GM21723 (cell line): ENCODE data around the gene IFT22.
"Not testable (repeated sequence)": the region's sequence is repeated elsewhere in the genome, so short reads cannot be mapped to it uniquely, and the experiment has no call there.

Experiments
- ATAC-seq: cut with Tn5 transposase; IDR thresholded peaks from one replicate; pipeline ENCODE4 v1.9.1; 2021; ENCODE audit warnings: mild to moderate bottlenecking, moderate library complexity; ENCODE audit not compliant: unreplicated experiment

The IFT22 gene

GRCh38 chr7:101321491-101322401 lies at the start of gene IFT22:
IFT22 (minus strand) TSS chr7:101321812; CDS start chr7:101321709, 103 bp downstream.
- ATAC-seq = peak; percentile 95

- ATAC-seq = no peak
Measured at GRCh38 chr7:101370836-101371235, 49.2 kb upstream of the IFT22 start.

GRCh38 chr7:101368422-101369165 lies 47.0 kb upstream of the IFT22 start:
- ATAC-seq = no peak

GRCh38 chr7:101367676-101368075 lies 46.1 kb upstream of the IFT22 start:
- no peak for ATAC-seq

- no peak for ATAC-seq
Measured at GRCh38 chr7:101365956-101366355, 44.3 kb upstream of the IFT22 start.

- no peak for ATAC-seq
Measured at GRCh38 chr7:101363734-101364374, 42.2 kb upstream of the IFT22 start.

- ATAC-seq = no peak
Measured at GRCh38 chr7:101363196-101363733, 41.7 kb upstream of the IFT22 start.

GRCh38 chr7:101362334-101363195 lies 41.0 kb upstream of the IFT22 start, which contains the start of gene COL26A1:
COL26A1 (plus strand) TSS chr7:101362875; CDS start chr7:101363033, 158 bp downstream.
- ATAC-seq = no peak

- ATAC-seq = no peak
Measured at GRCh38 chr7:101357433-101357832, 35.8 kb upstream of the IFT22 start.

GRCh38 chr7:101352920-101353308 lies 31.3 kb upstream of the IFT22 start:
- no peak for ATAC-seq

- not testable (repeated sequence) for ATAC-seq
Measured at GRCh38 chr7:101349300-101349699, 27.7 kb upstream of the IFT22 start.

GRCh38 chr7:101348456-101349067 lies 26.9 kb upstream of the IFT22 start:
- ATAC-seq = not testable (repeated sequence)

GRCh38 chr7:101347477-101347876 lies 25.9 kb upstream of the IFT22 start:
- ATAC-seq = no peak

- no peak for ATAC-seq
Measured at GRCh38 chr7:101342892-101343291, 21.3 kb upstream of the IFT22 start.

GRCh38 chr7:101340379-101340778 lies 18.8 kb upstream of the IFT22 start:
- no peak for ATAC-seq

GRCh38 chr7:101333912-101334311 lies 12.3 kb upstream of the IFT22 start:
- ATAC-seq = no peak

GRCh38 chr7:101332026-101332425 lies 10.4 kb upstream of the IFT22 start:
- ATAC-seq = no peak

GRCh38 chr7:101330011-101330484 lies 8.4 kb upstream of the IFT22 start:
- ATAC-seq = no peak

- no peak for ATAC-seq
Measured at GRCh38 chr7:101328159-101328558, 6.5 kb upstream of the IFT22 start.
